Measurements from ENCODE around the gene CREG1.
A peak's percentile ranks its signal among the peaks of the same experiment; 100 is the strongest.
"Not testable (repeated sequence)": the region's sequence is repeated elsewhere in the genome, so short reads cannot be mapped to it uniquely, and the experiment has no call there.

The CREG1 gene

DNA sequence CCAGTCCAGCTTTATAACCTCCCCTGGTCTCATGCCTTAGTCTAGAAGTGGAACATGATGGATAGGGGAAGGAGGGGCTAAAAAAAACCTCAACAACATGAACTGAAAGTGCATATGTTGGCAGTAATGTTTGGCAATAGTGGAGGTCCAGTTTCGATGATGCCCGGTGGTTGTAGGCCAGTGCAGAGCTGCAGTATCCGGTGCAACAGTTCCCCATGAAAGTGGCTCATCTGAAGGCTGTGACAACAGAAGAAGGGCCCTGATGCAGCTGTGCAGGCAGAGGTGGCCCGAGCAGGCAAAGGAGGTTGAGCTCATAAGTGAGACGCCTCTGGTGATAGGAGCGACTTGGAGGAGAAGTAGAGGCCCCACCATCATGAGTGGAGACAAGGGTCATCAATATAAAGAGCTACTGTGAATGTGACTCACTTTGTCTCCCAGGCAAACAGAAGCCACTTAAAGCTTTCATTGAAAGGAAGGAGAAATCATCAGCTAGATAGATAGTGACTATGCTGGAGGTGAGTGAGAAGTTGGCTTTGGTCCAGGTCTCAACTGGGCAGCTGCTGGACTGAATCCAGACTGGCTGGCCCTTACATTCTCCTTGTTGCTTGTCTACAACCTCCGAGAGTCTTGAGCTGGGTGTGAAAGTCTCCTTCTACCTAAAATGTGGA is 10.2 kb upstream of the CREG1 start:
- DNase-seq, result no peak

DNA sequence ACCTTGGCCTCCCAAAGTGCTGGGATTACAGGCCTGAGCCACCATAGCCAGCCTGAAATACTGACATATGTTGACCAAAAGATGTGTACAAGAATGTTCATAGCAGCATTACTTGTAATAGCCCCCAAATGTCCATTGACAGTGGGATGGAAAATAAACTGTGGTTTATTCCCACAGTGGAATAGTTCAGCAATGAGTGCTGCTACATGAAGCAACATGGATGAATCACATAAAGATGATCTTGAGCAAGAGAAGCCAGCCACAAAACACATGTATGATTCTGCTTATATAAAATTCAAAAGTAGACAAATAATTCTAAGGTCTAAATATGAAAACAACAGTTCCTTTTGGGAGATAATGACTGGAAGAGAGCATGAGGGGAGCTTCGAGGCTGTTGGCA is 9.1 kb upstream of the CREG1 start:
- DNase-seq, result no peak

DNA sequence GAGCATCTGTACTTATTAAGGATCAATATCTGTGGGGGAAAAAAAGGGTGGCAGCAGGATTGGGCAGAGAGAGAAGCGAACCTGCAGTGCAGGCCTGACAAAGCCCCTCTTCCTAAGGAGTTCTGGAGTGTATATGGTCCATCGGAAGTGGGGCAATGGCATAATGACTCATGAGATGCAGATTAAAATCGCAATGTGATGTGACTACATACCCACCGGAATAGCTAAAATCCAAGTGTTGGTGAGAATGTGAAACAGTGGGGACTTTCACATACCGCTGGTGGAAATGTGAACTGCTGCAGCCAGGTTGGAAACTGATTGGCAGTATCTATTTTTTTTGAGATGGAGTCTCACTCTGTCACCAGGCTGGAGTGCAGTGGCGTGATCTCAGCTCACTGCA is 8.2 kb upstream of the CREG1 start:
- DNase-seq, result no peak

DNA sequence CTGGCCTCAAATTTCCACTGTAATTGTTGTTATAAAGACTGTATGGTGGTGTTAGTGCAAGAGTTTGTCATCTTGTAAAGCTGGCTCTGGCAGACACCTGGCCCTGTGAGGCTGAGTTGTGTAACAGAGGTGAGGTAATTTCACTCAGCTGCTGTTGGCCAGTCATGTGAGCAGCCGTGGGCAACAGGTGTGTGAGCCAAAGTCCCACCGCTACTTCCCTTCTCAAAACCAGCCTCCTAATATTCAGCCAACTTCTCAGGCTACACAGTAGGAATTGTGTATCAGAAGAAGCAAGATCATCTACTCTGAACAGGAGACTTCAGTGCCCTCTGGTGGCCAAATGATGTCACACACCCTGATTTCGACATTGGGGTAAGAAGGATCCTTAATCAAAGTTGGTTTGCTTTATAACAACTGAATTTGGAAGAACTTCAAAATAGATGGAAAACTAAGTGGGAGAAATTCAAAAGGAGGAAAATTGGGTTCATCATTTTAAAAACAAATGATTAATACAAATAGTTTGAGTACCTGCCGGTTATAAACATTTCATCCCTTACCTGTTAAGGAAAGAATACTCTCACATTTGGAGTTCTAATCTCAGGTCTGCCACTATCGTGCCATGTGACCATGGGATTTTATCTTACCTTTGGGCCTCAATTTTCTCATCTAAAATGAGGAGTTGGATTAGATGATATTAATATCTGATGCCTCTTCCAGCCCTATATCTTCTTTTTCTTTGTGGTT is 2.6 kb upstream of the CREG1 start:
- peak; percentile 69 for DNase-seq

DNA sequence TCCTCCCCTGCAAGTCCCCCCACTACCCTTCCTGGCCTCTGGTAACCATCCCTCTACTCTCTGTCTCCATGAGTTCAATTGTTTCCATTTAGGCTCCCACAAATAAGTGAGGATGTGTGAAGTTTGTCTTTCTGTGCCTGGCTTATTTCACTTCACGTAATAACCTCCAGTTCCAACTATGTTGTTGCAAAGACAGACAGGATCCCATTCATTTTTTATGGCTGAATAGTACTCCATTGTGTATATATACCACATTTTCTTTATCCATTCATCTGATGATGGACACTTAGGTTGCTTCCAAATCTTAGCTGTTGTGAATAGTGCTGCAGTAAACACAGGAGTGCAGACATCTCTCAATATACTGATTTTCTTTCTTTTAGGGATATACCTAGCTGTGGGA is 1.5 kb upstream of the CREG1 start:
- not testable (repeated sequence) for DNase-seq

DNA sequence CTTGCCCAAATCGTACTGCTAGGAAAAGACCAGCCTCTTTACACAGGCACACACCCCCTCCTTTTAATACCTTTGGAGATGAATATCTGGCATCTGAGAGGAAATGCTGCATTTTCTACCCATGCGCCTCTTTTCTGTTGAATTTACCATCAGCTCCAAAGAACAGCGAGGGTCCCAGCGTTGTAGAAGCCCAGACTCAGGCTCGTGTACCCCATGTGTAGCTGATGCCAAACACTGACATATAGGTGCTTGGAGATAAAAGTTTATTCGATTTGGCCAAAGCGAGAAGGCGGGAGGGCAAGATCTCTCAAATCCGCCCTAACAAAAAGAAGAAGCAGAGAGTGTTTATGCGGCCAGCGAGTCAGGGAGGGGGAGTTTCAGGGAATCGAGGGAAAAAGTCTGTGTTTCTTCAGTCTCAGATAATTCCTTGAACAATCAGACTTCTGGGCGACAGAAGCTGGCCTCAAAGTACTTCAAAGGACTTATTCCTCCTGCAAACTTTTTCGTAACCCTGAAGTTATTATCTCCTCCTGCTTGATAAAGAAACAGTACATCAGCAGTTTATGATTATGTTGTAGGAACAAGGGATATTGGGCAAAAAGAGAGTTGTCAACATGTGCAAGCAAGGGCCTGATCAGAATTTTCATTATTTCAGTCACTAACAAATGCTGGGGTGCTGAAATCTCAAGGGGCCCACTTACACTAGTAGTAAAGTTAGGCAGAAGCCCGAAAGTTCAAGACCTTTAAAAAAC is 642 bp upstream of the CREG1 start:
- DNase-seq, result no peak

DNA sequence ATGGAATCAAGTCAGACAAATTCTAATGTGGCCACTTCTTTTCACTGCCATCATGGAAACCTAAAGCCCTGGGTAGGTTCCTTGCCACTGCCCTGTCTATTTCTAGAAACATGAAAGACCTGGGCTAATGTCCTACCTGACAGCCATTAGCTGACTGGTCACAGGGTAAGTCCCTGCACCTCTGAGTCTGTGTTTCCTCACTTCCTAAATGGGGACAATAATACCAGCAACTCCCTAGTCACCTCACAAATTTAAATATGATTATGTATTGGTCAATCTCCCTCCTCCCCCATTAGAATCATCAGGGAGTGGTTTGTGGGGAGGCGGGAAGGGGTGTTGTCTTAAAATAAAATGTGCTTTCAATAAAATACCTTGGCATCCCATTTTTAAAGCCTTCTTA is 2.2 kb downstream of the CREG1 start:
- no peak for DNase-seq

DNA sequence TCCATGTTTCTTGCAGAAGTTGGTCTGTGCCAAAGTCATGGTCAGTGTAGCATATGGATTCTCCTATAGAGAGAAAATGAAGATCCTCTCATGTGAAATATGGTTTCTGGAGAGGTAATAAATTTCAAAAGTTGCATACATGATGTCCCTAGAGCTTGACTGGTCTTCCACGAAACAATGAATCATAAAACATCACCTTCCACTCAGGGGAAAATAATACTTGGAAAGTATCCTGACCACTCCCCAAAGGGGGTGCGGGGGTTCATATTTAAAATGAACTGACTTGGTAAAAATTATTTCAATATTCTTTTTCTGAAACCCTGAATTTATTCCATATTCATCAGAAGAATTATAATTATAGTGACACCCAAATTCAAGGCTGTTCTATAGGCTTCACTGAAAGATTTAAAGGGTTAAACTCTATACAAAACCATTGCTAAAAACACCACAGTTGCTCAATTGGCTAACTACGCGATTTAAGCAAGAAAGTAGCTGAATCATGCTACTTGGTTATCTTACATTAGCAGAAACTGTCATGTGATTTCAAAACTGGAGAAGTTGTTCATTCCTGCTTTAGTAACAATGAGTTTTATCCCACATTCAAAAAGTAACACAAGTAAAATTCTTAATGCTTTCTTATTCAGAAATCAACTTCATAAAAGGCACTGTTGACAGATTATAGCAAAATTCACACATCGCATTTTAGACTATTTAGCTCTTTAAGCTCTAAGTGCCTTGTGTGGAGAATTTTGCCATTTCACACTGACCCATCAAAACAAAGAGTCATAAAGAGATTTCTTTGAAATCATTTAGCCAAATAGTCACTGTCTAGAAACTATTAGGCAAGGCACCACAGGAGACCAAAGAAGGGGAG is 5.3 kb downstream of the CREG1 start:
- no peak for DNase-seq

DNA sequence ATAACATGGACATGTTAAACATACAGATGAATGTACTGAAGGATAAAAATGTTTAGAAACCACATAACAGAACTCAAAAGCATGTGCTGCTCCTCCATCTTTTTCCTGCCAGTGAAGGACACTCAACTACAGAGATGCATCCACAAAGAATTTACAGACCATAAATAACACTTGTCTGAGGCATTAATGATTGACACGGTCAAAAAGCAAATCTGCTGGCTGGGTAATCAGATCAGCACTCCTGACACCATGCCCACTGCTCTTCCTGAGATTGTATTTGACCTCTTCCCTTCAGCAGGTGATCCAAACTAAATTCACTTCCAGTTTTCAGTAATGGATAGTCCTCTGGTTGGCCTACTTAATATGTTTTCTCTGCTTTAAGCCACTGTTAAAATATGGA is 6.6 kb downstream of the CREG1 start:
- no peak for DNase-seq

DNA sequence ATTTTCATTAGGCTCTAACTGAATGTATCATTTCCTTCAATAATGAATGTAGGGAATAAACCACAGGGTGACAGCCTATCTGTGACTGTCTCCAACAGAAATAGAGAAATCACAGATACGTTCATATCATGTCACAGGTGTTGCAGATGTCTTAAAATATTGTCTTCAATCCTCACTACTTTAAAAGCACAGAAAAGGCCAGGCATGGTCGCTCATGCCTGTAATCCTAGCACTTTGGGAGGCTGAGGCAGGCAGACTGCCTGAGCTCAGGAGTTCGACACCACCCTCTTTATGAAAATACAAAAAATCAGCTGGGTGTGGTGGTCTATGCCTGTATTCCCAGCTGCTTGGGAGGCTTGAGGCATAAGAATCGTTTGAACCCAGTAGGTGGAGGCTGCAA is 8.2 kb downstream of the CREG1 start:
- no peak for DNase-seq

DNA sequence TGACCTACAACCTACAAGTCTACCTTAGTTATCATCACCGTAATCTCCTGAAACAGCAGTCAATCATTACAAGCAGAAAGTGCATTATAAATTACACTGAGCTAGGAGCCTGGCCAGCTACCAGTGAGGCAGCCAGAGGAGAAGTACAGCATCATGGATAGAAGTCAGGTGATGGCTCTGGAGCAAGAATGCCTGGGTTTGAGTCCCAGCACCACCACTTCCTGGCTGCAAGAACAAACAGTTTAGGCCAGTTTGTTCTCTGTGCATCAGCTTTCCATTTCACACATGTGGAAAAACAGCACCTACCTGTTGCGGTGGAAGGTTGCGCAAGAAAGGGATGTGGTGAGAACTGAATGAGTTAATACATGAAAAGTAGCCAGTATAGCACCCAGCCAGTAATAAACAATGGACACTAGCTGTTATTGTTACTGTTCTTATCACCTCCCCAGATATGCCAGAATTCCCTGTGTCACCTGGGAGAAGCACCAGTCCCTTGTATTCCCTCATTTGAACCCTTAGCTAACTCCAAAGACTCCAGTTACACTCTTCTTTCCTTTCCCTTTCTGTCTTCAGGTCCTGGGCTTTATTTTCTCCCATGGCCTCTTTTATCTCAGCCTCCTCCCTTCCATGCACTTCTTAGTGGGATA is 9.0 kb downstream of the CREG1 start:
- DNase-seq, result no peak

DNA sequence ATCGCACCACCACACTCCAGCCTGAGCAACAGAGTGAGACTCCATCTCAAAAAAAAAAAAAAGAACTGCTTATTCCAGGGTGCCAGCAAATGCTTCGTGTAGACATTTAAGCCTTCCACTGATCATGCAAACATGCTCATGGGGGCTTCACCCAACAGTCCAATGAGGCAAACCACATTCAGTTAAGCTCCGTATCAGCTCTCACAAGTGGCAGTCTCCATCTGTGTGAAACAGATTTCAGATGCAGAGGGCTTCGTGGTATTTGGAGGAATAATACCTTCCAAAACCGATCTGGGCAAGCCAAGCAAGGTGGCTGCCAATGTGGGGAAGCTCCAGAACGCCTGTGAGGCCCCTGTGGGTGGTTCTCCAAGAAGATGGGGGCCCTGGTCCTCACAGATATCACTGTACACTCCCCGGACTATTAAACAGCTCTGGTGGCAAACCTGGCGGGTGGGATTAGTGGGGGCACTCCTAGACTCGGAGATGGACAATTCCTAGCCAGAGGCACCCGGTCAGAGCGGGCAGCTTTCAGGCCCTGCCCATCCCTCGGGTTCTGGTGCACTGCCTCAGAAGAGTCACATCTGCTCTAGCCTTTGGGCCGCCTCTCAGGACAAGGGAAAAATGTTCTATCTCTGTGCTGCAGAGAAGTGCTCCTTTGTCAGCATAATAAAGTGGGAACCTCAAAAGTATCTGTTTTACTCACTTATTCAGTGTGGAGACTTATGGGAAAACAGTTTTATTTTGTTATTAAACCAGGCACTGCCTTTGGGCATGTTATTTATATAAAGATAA is 10.2 kb downstream of the CREG1 start:
- no peak for DNase-seq

DNA sequence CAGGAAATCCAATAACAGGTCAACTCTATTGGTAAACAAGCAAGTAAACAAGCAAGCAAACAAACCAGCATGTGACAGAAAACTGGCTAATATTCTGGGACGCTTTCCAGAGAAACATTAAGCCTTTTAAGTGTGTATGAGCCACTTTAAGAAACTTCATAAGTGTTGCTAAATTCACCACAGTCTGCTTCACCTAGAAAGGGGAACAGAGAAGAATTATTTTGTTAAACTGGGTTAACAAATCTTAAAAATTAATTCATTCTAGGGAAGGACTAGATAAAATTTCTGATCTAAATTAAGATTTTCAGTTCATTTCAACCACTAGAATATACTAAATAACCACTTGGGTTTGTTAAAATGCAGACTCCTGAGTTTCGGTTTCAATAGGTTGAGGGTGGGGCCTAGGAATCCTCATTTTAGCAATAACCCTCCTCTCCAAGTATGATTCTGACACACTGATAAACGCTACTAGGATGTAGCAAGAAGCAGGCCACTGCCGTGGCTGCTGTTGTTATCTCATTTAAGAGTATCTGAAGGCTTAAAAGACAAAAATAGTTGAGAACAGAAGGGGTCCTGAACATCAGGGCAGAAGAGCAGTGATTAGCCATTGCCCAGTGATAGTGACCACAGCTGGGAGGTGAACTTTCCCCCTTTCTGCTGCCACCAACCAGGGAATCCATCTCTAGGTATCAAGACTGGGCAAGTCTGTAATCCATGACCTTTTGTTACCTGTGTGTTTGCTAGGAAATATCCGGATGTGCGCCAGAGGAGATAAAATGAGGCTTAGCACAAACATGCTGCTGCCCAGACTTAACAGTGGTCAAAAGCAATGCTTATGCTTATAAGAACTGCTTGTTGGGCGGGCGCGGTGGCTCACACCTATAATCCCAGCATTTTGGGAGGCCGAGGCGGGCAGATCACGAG is 11.2 kb downstream of the CREG1 start:
- DNase-seq, result no peak

DNA sequence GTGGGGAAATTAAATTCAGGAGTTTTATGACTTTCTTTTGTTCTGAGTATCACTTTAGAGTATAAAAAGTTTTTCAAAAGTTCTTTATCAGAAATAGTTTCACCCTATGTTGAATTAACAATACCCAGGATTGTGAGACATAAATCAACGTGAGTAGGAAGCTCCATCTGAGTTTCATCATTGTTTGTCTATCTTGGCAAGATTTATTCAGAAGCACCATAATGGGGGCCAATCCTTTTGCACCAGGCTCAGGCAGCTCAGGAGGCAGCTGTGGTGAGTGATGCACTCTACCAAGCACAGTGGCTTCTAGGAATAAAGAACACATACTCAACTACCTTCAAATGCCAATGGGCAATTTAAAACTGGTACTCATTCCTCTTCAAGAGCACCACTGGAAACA is 12.0 kb downstream of the CREG1 start:
- no peak for DNase-seq

DNA sequence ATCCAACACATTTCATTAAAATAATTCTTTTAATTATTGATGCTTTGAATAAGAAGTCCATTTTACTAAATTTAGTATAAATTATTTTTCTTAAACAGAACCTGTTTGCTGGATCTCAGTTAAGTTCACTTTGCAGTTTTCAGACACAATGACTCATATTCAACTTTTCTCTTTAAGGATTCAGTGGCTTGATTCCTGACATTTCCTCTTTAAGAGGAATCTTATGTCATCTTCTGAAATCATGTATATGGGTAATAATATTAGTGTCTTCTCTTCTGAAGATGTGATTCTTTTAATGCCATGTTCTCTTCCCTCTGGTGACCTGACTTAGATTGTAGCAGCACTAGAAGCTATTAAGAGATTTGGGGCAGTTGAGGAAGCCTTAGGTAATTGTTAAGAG is 12.6 kb downstream of the CREG1 start:
- DNase-seq, result no peak

DNA sequence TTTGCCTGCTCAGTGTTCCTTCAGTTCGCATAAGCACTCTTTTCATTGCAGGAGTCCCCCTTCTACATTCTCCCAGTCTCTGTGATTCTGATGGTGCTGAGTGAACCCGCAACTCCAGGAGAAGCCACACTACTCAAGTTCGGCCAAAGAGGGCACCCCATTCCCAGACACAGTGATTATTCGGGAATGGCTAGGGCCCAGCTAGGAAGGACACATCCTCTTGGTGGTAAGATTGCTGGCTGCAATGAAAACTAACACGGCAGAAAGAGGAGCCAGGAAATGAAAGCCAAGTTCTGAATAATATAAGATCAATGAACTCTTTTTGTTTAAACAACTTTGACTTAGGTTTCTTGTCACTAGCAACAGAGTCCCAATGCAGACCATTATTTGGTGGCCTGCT is 14.9 kb downstream of the CREG1 start:
- no peak for DNase-seq

DNA sequence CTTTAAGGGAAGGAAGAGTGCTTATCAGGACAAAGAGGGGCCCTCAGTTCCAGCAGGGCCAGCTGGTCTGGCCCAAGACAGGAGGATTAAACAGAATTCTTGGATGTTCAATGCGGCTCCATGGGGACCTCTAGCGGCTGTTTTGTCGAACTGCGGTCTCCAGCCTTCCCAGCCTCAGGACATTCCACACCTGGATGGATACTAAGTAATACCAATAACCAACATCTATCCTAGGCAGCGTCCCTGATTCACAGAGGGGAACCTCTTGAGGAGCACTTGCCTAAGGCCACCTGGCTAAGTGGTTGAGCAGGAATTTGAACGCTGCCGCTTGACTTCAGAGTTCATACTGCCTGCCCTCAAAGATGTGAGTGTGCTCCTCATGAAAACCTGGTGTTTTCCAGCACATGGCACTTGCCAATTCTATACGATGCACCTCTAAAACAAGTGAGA is 19.7 kb downstream of the CREG1 start:
- DNase-seq, result peak; percentile 48

DNA sequence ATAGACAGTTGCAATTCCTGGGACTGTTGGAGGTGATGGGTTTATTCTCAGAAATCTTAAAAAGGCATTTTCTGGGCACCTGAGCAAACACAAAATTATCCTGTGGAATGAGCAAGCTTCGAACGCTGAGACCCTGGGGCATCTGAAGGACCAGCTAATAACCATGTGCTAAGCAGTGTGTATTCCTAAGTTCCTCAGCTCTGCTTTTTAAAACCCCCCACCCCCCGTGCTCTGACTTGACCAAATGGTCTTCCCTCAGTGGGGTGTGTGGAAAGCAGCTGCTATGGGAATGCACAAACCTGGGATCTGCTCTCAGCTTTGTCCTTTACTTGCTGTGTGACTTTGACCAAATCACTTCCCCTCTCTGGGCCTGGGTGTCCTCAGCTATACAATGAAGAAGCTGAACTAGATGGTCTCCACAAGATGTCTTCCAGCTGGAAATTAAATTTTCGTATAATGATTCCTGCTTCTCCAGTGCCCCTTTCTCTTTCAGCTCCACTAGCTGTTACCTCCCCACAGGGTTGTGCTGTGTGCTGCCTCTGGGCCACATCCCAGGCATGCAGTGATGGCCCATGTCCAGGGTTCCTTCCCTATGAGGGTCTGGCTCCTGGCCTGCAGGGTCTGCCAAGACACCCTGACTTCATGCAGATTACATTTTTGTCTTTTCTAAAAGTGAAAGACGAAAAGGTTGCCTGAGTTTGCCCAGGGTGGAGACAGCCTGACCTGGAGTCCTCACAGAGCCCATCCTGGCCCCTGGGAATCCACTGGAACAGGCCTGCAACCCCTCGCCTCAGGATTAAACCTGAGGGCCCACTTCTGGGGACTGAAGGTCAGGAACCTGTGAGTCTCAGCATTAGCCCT is 20.4 kb downstream of the CREG1 start:
- DNase-seq, result no peak

DNA sequence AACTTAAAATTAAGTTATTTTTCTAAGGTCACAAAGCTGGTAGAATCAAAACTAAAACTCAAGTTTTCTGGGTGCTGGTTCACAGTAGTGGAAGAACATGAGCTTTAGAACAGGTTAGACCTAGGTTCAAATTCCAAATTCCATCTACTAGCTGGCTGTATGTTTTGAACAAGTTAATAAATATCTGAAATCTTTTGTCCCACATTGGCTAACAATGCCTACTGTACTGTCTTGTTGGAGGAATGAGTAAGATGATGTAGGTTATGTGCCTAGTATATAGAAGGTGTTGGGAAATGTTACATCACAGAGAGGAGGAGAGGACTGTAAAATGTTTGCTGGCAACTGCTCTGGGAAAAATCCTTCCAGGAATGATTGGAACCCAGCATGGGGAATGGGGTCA is 21.2 kb downstream of the CREG1 start:
- DNase-seq, result no peak
